ENCODE results near the gene EXOC7. TPM values are rescaled to one million over a fixed set of nuclear protein-coding genes. Genes with fewer than 3 reads are reported as not detected.

The EXOC7 gene
- total RNA-seq, 1 donor from 2014 or later, result 145 TPM

GRCh38 chr17:76072148-76072858, 31.3 kb downstream of the EXOC7 start, which contains the start of gene SRP68:
Gene SRP68, minus strand, starts transcription at chr17:76072517. Its CDS starts 26 bp downstream, at chr17:76072491.
- H4K20me1 ChIP-seq (ENCODE audit: insufficient read depth, low read length), result peaks cover 34% of the 10 kb centered on the region

GRCh38 chr17:76071531-76072147, 31.9 kb downstream of the EXOC7 start:
- peak overlapping the region; percentile 66 for H2AFZ ChIP-seq (ENCODE audit: low read depth, low read length)
- peak overlapping the region; percentile 94 for H3K9ac ChIP-seq (ENCODE audit: low read length)
- H3K79me2 ChIP-seq (ENCODE audit: insufficient read depth, low read length), result peaks cover 56% of the 10 kb centered on the region

More at GRCh38 chr17:76072148-76072858, 31.3 kb downstream of the EXOC7 start, which contains the start of gene SRP68:
- Histone ChIP-seq H3K9me3 (ENCODE audit: insufficient read depth, low read depth, low read length) (no peaks in the 10 kb centered on the region), H3K79me2 (ENCODE audit: insufficient read depth, low read length) (peaks cover 51% of the 10 kb centered on the region), H3K4me3 (ENCODE audit: insufficient read depth, low read depth, low read length) (peak within 1 kb of the TSS; percentile 93), H3K27me3 (ENCODE audit: insufficient read depth, low read length) (peaks cover 38% of the 10 kb centered on the region), H3K9ac (ENCODE audit: low read length) (peak within 1 kb of the TSS; percentile 94), H3K4me1 (ENCODE audit: insufficient read depth, low read length) (peaks cover 22% of the 10 kb centered on the region), H2AFZ (ENCODE audit: low read depth, low read length) (peak within 1 kb of the TSS; percentile 98), H3K27ac (ENCODE audit: low read depth, low read length) (peak within 1 kb of the TSS; percentile 79), H3K36me3 (ENCODE audit: insufficient read depth, low read length) (peaks cover 3% of the 10 kb centered on the region), H3K4me2 (ENCODE audit: low read length) (peak within 1 kb of the TSS; percentile 89)
- no peak for TF ChIP-seq EZH2 (IDR thresholded peaks at IDR 0.05; ENCODE audit: insufficient read depth, low read length)
- no peak for TF ChIP-seq CTCF (IDR thresholded peaks at IDR 0.05; ENCODE audit: insufficient read depth, low read depth, low read length)
- Mint-ChIP-seq H3K4me3 (ENCODE audit: unreplicated experiment) (peak within 1 kb of the TSS; percentile 95), H3K27me3 (ENCODE audit: low read depth, unreplicated experiment) (peaks cover 31% of the 10 kb centered on the region), H3K4me1 (ENCODE audit: low read depth, unreplicated experiment) (peaks cover 4% of the 10 kb centered on the region), H3K36me3 (ENCODE audit: low read depth, unreplicated experiment) (peaks cover 6% of the 10 kb centered on the region), H3K27ac (ENCODE audit: unreplicated experiment) (peak within 1 kb of the TSS; percentile 95), H3K9me3 (ENCODE audit: unreplicated experiment) (no peaks in the 10 kb centered on the region)
- DNase-seq (ENCODE audit: low read depth) (peak; percentile 84), FAIRE-seq (no peak)

More at GRCh38 chr17:76071531-76072147, 31.9 kb downstream of the EXOC7 start:
- Mint-ChIP-seq H3K4me3 (ENCODE audit: unreplicated experiment) (peak overlapping the region; percentile 95), H3K4me1 (ENCODE audit: low read depth, unreplicated experiment) (peaks cover 4% of the 10 kb centered on the region), H3K27me3 (ENCODE audit: low read depth, unreplicated experiment) (peaks cover 27% of the 10 kb centered on the region), H3K27ac (ENCODE audit: unreplicated experiment) (peak overlapping the region; percentile 95), H3K36me3 (ENCODE audit: low read depth, unreplicated experiment) (peaks cover 6% of the 10 kb centered on the region), H3K9me3 (ENCODE audit: unreplicated experiment) (no peaks in the 10 kb centered on the region)
- Histone ChIP-seq H3K36me3 (ENCODE audit: insufficient read depth, low read length) (peaks cover 8% of the 10 kb centered on the region), H3K4me1 (ENCODE audit: insufficient read depth, low read length) (peaks cover 20% of the 10 kb centered on the region), H3K9me3 (ENCODE audit: insufficient read depth, low read depth, low read length) (no peaks in the 10 kb centered on the region), H3K4me2 (ENCODE audit: low read length) (peak overlapping the region; percentile 89), H3K27ac (ENCODE audit: low read depth, low read length) (peak overlapping the region; percentile 79), H3K4me3 (ENCODE audit: insufficient read depth, low read depth, low read length) (peak overlapping the region; percentile 93), H3K27me3 (ENCODE audit: insufficient read depth, low read length) (peaks cover 31% of the 10 kb centered on the region), H4K20me1 (ENCODE audit: insufficient read depth, low read length) (peaks cover 39% of the 10 kb centered on the region)
- TF ChIP-seq CTCF (IDR thresholded peaks at IDR 0.05; ENCODE audit: insufficient read depth, low read depth, low read length) (no peak), EZH2 (IDR thresholded peaks at IDR 0.05; ENCODE audit: insufficient read depth, low read length) (no peak)
- FAIRE-seq (no peak), DNase-seq (ENCODE audit: low read depth) (no peak)
